Parathyroid adenoma (tissue), 2 donors: ENCODE measurements around the gene AMIGO3.

Experiments used
- H2AFZ ChIP-seq: fragments of 300-600 bp; sonication (generic); one replicate; pipeline ENCODE4 v1.7.0; 2017; ENCODE audit warnings: antibody characterized with exemption, mild to moderate bottlenecking
- H3K27ac ChIP-seq: fragments of 300-600 bp; sonication (generic); one replicate; pipeline ENCODE4 v1.7.0; 2017
- H3K27me3 ChIP-seq: fragments of 300-600 bp; sonication (generic); one replicate; pipeline ENCODE4 v1.7.0; 2017; ENCODE audit warnings: low read length; ENCODE audit not compliant: control insufficient read depth, insufficient read depth
- H3K36me3 ChIP-seq: fragments of 300-600 bp; sonication (generic); one replicate; pipeline ENCODE4 v1.7.0; 2017; ENCODE audit warnings: low read length; ENCODE audit not compliant: control insufficient read depth, insufficient read depth
- H3K4me1 ChIP-seq: fragments of 300-600 bp; sonication (generic); one replicate; pipeline ENCODE4 v1.7.0; 2017; ENCODE audit warnings: control low read depth
- H3K4me2 ChIP-seq: fragments of 300-600 bp; sonication (generic); one replicate; pipeline ENCODE4 v1.7.0; 2017; ENCODE audit warnings: low read length
- H3K4me3 ChIP-seq: fragments of 300-600 bp; sonication (generic); one replicate; pipeline ENCODE4 v1.7.0; 2017; ENCODE audit warnings: low read depth, low read length
- H3K79me2 ChIP-seq: fragments of 300-600 bp; sonication (generic); one replicate; pipeline ENCODE4 v1.7.0; 2017; ENCODE audit warnings: control low read depth
- H3K9ac ChIP-seq: fragments of 300-600 bp; sonication (generic); one replicate; pipeline ENCODE4 v1.7.0; 2017; ENCODE audit warnings: mild to moderate bottlenecking
- H3K9me3 ChIP-seq: fragments of 300-600 bp; sonication (generic); one replicate; pipeline ENCODE4 v1.7.0; 2017; ENCODE audit warnings: low read length; ENCODE audit not compliant: control insufficient read depth
- CTCF ChIP-seq: fragments of 300-600 bp; sonication (generic); IDR thresholded peaks from one replicate; pipeline ENCODE4 v1.7.0; 2017; ENCODE audit warnings: antibody characterized with exemption, mild to moderate bottlenecking
- donor health status: primary hyperparathyroidism.

AMIGO3 gene

GRCh38 chr3:49747792-49748480 lies 28.5 kb upstream of the AMIGO3 start:
- H3K9me3 ChIP-seq, result no peaks in the 10 kb centered on the region
- no peak for TF ChIP-seq CTCF
- H3K36me3 ChIP-seq, result no peaks in the 10 kb centered on the region
- no peak overlapping the region for H3K9ac ChIP-seq
- H3K4me1 ChIP-seq, result no peaks in the 10 kb centered on the region
- H3K27ac ChIP-seq, result no peak overlapping the region
- H3K4me3 ChIP-seq, result no peak overlapping the region
- H3K27me3 ChIP-seq, result no peaks in the 10 kb centered on the region
- H2AFZ ChIP-seq, result no peak overlapping the region
- no peak overlapping the region for H3K4me2 ChIP-seq
- H3K79me2 ChIP-seq, result peaks cover 40% of the 10 kb centered on the region

GRCh38 chr3:49745986-49746385 lies 26.5 kb upstream of the AMIGO3 start:
- H3K27ac ChIP-seq, result no peak overlapping the region
- H3K79me2 ChIP-seq, result peaks cover 41% of the 10 kb centered on the region
- H3K4me2 ChIP-seq, result no peak overlapping the region
- no peak overlapping the region for H3K9ac ChIP-seq
- TF ChIP-seq CTCF, result no peak
- H3K27me3 ChIP-seq, result no peaks in the 10 kb centered on the region
- H3K4me1 ChIP-seq, result no peaks in the 10 kb centered on the region
- H2AFZ ChIP-seq, result no peak overlapping the region
- H3K36me3 ChIP-seq, result no peaks in the 10 kb centered on the region
- no peak overlapping the region for H3K4me3 ChIP-seq
- no peaks in the 10 kb centered on the region for H3K9me3 ChIP-seq

- no peak overlapping the region for H3K4me2 ChIP-seq
- TF ChIP-seq CTCF, result no peak
- no peak overlapping the region for H2AFZ ChIP-seq
- H3K4me3 ChIP-seq, result no peak overlapping the region
- H3K36me3 ChIP-seq, result no peaks in the 10 kb centered on the region
- no peak overlapping the region for H3K27ac ChIP-seq
- no peaks in the 10 kb centered on the region for H3K9me3 ChIP-seq
- no peaks in the 10 kb centered on the region for H3K27me3 ChIP-seq
- H3K9ac ChIP-seq, result no peak overlapping the region
- H3K4me1 ChIP-seq, result no peaks in the 10 kb centered on the region
- peaks cover 34% of the 10 kb centered on the region for H3K79me2 ChIP-seq
Measured at GRCh38 chr3:49740427-49740826, 20.9 kb upstream of the AMIGO3 start.

GRCh38 chr3:49738067-49738713 lies 18.7 kb upstream of the AMIGO3 start:
- Histone ChIP-seq H3K27ac (no peak overlapping the region), H3K9me3 (no peaks in the 10 kb centered on the region), H3K4me1 (no peaks in the 10 kb centered on the region), H3K79me2 (peaks cover 24% of the 10 kb centered on the region), H3K9ac (no peak overlapping the region), H3K27me3 (no peaks in the 10 kb centered on the region), H3K4me2 (no peak overlapping the region), H2AFZ (no peak overlapping the region), H3K36me3 (no peaks in the 10 kb centered on the region), H3K4me3 (no peak overlapping the region)
- TF ChIP-seq CTCF, result no peak

- Histone ChIP-seq H3K27ac (no peak overlapping the region), H3K4me3 (no peak overlapping the region), H3K4me1 (no peaks in the 10 kb centered on the region), H3K36me3 (no peaks in the 10 kb centered on the region), H3K79me2 (peaks cover 16% of the 10 kb centered on the region), H3K9ac (no peak overlapping the region), H3K9me3 (no peaks in the 10 kb centered on the region), H3K4me2 (no peak overlapping the region), H3K27me3 (no peaks in the 10 kb centered on the region), H2AFZ (no peak overlapping the region)
- TF ChIP-seq CTCF, result no peak
Measured at GRCh38 chr3:49734752-49735151, 15.3 kb upstream of the AMIGO3 start.
